ENCODE measurements around the gene PRPS1L1. TPM values are rescaled to one million over a fixed set of nuclear protein-coding genes. Genes with fewer than 3 reads are reported as not detected.
A peak's percentile ranks its signal among the peaks of the same experiment; 100 is the strongest.

PRPS1L1 gene
- total RNA-seq, 1 donor from 2014 or later: not detected

DNA sequence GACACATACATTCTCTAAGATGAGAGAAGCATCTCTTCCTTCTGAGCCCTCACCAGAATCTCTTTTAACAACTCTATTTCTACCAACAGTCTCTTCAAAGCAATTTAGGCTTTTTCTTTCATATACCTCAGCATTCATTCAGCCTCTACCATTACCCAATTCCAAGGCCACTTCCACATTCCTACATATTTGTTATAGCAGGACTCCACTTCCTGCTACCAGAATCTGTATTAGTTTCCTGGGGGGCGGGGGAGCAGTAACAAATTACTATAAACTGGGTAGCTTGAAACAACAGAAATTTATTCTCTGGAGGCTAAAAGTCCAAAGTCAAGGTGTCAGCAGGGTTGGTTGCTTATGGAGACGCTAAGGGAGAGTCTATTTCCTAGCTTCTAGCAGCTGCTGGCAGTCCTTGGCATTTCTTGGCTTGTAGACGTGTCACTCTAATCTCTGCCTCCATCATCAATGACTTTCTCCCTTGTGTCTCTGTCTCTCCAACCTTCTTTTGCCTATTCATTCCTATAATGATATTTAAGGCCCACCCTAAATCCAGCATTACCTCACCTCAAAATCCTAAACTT, 7.4 kb downstream of the PRPS1L1 start:
- no peak for FAIRE-seq
- H3K27me3 ChIP-seq (ENCODE audit: control insufficient read depth, insufficient read depth, low read length): no peaks in the 10 kb centered on the region
- no peak overlapping the region for H3K4me3 ChIP-seq (ENCODE audit: low read depth, low read length)
- TF ChIP-seq, protein P1, sequence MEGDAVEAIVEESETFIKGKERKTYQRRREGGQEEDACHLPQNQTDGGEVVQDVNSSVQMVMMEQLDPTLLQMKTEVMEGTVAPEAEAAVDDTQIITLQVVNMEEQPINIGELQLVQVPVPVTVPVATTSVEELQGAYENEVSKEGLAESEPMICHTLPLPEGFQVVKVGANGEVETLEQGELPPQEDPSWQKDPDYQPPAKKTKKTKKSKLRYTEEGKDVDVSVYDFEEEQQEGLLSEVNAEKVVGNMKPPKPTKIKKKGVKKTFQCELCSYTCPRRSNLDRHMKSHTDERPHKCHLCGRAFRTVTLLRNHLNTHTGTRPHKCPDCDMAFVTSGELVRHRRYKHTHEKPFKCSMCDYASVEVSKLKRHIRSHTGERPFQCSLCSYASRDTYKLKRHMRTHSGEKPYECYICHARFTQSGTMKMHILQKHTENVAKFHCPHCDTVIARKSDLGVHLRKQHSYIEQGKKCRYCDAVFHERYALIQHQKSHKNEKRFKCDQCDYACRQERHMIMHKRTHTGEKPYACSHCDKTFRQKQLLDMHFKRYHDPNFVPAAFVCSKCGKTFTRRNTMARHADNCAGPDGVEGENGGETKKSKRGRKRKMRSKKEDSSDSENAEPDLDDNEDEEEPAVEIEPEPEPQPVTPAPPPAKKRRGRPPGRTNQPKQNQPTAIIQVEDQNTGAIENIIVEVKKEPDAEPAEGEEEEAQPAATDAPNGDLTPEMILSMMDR (IDR thresholded peaks at IDR 0.05; ENCODE audit: insufficient read depth, low read length, severe bottlenecking): no peak
- H3K36me3 ChIP-seq (ENCODE audit: control insufficient read depth, insufficient read depth, low read length): no peaks in the 10 kb centered on the region
- peak; percentile 30 for DNase-seq (ENCODE audit: low read depth)

DNA sequence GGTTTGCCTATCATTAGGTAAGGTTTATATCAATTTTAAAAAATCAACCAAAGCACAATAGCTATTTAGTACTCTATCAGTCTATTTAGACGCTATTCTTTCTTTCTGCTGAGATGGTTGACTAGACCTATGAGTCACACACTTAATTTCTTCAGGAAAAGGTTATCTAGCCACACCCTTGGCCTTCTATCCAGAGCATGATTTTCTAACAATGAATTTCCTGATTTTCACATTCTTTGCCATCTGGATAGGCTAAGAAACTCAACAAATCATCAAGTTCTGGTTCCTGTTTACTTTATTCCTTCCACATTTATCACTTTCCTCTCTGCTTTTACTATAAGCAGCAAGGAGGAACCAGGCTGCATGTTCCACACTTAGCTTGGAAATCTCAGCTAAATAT, 8.1 kb downstream of the PRPS1L1 start:
- TF ChIP-seq, protein P1 (IDR thresholded peaks at IDR 0.05; ENCODE audit: insufficient read depth, low read length, severe bottlenecking): no peak
- Histone ChIP-seq H3K27me3 (ENCODE audit: control insufficient read depth, insufficient read depth, low read length) (no peaks in the 10 kb centered on the region), H3K4me3 (ENCODE audit: low read depth, low read length) (no peak overlapping the region), H3K36me3 (ENCODE audit: control insufficient read depth, insufficient read depth, low read length) (no peaks in the 10 kb centered on the region)
- FAIRE-seq (no peak), DNase-seq (ENCODE audit: low read depth) (peak; percentile 78)

DNA sequence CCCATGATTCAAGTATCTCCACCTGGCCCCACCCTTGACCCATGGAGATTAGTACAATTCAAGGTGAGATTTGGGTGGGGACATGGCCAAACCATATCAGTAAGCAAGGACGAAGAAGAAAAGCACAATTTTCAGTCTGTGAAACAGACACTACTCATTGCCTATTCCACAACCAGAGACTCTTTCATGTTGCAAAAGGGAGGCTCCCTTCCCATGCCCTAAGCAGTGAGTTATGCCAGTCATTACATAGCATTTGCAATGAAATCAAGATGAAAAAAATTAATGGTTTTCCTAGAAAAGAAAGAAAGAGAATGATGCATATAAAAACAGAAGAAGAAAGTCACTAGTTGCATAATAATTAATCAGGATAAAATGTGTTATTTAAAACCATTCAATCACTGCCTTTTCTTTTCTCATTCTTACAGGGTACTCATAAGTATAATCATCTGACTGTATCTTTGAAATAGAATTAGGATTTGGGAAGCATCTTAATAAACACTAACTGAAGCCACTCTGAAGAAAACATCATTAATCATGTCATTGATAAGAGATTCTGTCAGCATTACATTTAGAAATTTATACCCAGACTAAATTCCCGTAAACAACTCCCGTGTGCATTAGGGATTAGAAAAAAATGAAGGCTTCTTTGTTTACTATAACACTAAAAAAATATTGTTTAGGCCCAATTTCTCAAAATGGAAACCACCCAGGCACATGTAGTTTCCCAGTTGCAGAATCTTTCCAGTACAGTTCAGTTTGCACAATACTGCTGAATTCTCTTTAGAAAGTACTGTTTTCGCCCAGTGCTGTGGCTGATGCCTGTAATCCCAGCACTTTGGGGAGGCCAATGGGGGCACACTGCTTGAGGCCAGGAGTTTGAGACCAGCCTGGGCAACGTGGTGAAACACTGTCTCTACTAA, 9.1 kb downstream of the PRPS1L1 start:
- H3K36me3 ChIP-seq (ENCODE audit: control insufficient read depth, insufficient read depth, low read length): no peaks in the 10 kb centered on the region
- H3K4me3 ChIP-seq (ENCODE audit: low read depth, low read length): no peak overlapping the region
- FAIRE-seq (no peak), DNase-seq (ENCODE audit: low read depth) (no peak)
- TF ChIP-seq, protein P1 (IDR thresholded peaks at IDR 0.05; ENCODE audit: insufficient read depth, low read length, severe bottlenecking): no peak
- H3K27me3 ChIP-seq (ENCODE audit: control insufficient read depth, insufficient read depth, low read length): no peaks in the 10 kb centered on the region

- Histone ChIP-seq H3K27me3 (ENCODE audit: control insufficient read depth, insufficient read depth, low read length) (no peaks in the 10 kb centered on the region), H3K36me3 (ENCODE audit: control insufficient read depth, insufficient read depth, low read length) (no peaks in the 10 kb centered on the region), H3K4me3 (ENCODE audit: low read depth, low read length) (no peak overlapping the region)
- TF ChIP-seq, protein P1 (IDR thresholded peaks at IDR 0.05; ENCODE audit: insufficient read depth, low read length, severe bottlenecking): no peak
- FAIRE-seq (no peak), DNase-seq (ENCODE audit: low read depth) (no peak)
Measured at GRCh38 chr7:18016547-18017444, 10.8 kb downstream of the PRPS1L1 start.

DNA sequence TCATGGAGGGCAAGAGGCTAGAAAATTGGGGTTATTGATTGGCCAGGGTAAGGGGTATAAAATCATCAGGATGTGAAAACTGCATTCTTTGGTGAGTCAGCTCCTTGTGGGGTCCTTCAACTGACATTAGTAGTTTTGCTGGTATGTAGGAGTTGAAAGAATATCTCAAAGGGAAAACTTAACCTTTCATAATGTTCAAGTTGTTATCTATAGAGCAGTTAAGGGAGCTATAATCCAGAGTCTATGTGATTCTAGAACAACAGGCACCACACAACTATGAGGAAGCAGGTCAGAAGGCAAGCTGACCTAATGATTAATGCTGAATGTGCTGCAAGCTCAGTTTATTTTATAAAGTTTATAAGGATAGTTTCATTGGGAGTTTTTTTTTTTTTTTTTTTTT, 13.7 kb downstream of the PRPS1L1 start:
- FAIRE-seq (no peak), DNase-seq (ENCODE audit: low read depth) (peak; percentile 21)
- H3K27me3 ChIP-seq (ENCODE audit: control insufficient read depth, insufficient read depth, low read length): no peaks in the 10 kb centered on the region
- TF ChIP-seq, protein P1 (IDR thresholded peaks at IDR 0.05; ENCODE audit: insufficient read depth, low read length, severe bottlenecking): no peak
- H3K36me3 ChIP-seq (ENCODE audit: control insufficient read depth, insufficient read depth, low read length): no peaks in the 10 kb centered on the region
- no peak overlapping the region for H3K4me3 ChIP-seq (ENCODE audit: low read depth, low read length)
